ENCODE results near the gene GALNT16.

GALNT16 gene

DNA sequence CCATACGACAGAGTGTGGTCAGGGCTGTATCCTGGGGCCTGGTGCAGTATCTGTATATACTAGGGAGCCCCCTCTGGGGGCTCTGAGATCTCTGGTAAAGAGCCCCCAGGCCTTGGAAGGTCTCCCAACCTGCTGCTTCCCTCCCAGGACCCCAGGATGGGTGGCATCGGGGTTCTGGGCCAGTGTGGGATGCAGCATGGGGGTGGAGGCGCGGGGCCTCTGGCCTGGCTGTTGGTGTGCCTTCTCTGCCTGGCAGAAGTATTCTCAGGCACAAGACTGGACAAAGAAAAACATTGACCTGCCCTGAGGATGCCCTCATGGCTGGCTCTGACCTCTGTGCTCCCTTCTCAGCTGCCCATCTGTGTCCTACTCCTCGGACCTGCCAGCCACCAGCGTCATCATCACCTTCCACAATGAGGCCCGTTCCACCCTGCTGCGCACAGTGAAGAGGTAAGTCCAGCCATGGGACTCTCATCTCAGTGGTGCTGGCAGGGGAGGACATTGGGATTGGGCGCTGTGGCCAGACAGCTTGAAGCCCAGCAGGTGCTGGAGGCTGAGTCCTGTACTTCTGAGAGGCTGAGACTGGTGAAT lies 64.5 kb downstream of the GALNT16 start:
- no peak overlapping the region for H3K4me3 ChIP-seq (ENCODE audit: low read depth, low read length)
- TF ChIP-seq, protein P1, sequence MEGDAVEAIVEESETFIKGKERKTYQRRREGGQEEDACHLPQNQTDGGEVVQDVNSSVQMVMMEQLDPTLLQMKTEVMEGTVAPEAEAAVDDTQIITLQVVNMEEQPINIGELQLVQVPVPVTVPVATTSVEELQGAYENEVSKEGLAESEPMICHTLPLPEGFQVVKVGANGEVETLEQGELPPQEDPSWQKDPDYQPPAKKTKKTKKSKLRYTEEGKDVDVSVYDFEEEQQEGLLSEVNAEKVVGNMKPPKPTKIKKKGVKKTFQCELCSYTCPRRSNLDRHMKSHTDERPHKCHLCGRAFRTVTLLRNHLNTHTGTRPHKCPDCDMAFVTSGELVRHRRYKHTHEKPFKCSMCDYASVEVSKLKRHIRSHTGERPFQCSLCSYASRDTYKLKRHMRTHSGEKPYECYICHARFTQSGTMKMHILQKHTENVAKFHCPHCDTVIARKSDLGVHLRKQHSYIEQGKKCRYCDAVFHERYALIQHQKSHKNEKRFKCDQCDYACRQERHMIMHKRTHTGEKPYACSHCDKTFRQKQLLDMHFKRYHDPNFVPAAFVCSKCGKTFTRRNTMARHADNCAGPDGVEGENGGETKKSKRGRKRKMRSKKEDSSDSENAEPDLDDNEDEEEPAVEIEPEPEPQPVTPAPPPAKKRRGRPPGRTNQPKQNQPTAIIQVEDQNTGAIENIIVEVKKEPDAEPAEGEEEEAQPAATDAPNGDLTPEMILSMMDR (IDR thresholded peaks at IDR 0.05; ENCODE audit: low read depth, low read length), result no peak

DNA sequence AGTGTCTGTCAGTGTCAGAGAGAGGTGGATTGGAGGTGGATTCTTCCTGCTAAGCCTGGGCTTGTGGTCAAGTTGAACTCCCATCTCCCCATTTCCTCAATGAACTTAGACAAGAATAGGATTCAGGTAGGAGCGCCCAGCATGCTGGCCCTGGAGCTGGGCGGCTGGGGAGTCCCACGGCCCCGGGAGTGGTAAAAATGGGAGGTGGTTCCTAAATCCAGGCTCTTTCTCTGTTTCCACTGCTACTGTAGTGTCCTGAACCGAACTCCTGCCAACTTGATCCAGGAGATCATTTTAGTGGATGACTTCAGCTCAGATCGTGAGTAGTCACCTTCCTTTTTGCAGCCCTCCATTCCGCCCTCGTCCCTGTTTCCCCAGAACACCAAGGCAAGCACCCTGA lies 65.1 kb downstream of the GALNT16 start:
- H3K4me3 ChIP-seq (ENCODE audit: low read depth, low read length), result no peak overlapping the region
- TF ChIP-seq, protein P1 (IDR thresholded peaks at IDR 0.05; ENCODE audit: low read depth, low read length), result no peak

DNA sequence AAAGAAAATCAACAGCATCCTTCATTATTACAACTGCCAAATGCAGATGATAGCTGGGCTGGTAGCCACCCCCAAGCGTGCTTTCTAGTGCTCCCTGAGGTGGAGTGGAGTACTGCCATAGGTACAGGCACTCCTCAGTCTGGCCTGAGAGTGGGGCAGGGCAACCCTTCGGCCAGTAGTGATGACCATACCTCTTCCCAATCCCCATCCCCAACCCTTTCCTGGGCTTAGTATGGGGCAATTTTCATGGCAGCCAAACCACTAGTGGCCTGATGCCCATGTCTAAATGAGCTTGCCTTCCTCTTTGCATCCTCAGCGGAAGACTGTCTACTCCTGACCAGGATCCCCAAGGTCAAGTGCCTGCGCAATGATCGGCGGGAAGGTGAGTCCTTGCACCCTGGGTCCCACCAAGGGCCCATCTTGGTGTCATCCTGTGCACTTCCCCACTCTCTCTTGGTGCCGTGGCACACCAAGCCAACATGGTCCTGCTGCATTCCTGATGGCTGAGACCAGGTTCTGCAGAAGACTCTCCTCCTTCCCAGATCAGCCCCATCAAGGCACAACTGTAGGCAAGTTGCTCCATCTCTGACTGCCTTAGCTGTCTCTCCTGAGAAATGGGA lies 65.8 kb downstream of the GALNT16 start:
- no peak overlapping the region for H3K4me3 ChIP-seq (ENCODE audit: low read depth, low read length)
- TF ChIP-seq, protein P1 (IDR thresholded peaks at IDR 0.05; ENCODE audit: low read depth, low read length), result no peak

DNA sequence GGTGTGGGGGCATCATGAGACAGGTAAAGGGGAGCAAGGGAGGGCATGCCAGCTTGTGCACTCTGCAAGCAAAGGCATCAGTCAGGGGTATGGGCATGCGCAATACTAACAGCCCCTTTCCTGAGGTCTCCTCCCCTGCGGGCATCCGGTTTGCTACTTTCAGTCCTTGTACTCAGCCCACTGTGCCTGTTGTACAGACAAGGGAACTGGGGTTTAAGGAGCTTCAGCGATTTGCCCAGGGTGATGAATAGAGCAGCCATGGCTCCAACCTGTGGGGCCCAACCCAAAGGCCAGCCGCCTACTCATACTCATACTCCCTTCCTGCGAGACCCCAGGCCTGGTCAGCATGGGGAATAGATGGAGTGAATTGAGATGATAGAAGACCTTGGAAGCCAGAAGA lies 66.7 kb downstream of the GALNT16 start:
- TF ChIP-seq, protein P1 (IDR thresholded peaks at IDR 0.05; ENCODE audit: low read depth, low read length), result no peak

DNA sequence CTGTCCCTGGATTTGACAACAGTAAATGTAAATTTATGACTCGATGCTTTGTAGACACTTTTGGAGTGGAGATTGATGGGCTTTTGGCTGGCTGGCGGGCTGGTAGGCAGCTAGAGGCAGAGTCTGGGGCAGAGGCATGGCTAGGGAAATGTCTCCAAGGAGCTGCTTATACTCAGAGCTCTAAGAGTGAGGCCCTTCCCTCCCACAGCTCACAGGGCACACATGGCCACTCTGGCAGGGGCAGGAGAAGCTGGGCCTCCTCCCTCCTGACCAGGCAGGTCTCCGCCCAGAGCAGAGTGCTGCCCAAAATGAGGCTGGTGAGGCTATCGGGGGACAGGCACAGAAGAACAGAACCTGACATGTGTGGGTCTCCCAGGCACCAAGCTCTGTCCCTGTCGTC lies 67.5 kb downstream of the GALNT16 start:
- TF ChIP-seq, protein P1 (IDR thresholded peaks at IDR 0.05; ENCODE audit: low read depth, low read length), result no peak

More for the DNA sequence above, 66.7 kb downstream of the GALNT16 start:
- no peak overlapping the region for H3K4me3 ChIP-seq (ENCODE audit: low read depth, low read length)

DNA sequence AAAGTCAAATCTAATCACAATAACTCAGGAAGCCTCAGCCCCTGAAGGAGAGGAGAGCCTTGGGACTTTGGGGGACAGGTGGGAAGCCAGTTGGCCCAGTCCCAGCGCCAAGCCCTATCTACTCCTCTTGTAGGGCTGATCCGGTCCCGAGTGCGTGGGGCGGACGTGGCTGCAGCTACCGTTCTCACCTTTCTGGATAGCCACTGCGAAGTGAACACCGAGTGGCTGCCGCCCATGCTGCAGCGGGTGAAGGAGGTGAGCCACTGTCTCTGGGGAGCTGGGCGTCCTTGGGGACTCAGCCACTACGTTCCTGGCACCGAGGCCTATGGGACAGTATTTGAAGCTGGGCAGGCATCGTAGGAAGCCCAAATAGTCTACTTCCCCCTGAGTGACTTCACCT lies 68.4 kb downstream of the GALNT16 start:
- no peak overlapping the region for H3K4me3 ChIP-seq (ENCODE audit: low read depth, low read length)
- TF ChIP-seq, protein P1 (IDR thresholded peaks at IDR 0.05; ENCODE audit: low read depth, low read length), result no peak

More for the DNA sequence above, 67.5 kb downstream of the GALNT16 start:
- no peak overlapping the region for H3K4me3 ChIP-seq (ENCODE audit: low read depth, low read length)

DNA sequence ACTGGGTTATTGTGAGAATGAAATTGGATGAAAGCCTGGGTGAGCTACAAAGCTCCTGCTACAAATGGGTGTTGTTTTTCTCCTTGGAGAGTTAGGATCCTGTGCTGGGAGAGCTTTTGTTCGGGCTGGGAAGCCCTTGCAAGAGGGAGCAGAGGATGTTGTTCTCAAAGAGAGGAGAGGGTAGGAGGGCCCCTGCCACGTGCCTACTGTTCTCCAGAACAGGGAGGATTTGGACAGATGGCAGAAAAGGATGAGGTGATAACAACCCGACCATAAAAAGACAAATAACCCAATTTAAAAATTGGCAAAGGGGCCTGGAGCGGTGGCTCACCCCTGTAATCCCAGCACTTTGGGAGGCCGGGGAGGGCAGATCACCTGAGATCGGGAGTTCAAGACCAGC lies 68.8 kb downstream of the GALNT16 start:
- TF ChIP-seq, protein P1 (IDR thresholded peaks at IDR 0.05; ENCODE audit: low read depth, low read length), result no peak
- H3K4me3 ChIP-seq (ENCODE audit: low read depth, low read length), result no peak overlapping the region

All from WI38 (cell line).